ENCODE measurements around the gene SPATA32.

SPATA32 gene

DNA sequence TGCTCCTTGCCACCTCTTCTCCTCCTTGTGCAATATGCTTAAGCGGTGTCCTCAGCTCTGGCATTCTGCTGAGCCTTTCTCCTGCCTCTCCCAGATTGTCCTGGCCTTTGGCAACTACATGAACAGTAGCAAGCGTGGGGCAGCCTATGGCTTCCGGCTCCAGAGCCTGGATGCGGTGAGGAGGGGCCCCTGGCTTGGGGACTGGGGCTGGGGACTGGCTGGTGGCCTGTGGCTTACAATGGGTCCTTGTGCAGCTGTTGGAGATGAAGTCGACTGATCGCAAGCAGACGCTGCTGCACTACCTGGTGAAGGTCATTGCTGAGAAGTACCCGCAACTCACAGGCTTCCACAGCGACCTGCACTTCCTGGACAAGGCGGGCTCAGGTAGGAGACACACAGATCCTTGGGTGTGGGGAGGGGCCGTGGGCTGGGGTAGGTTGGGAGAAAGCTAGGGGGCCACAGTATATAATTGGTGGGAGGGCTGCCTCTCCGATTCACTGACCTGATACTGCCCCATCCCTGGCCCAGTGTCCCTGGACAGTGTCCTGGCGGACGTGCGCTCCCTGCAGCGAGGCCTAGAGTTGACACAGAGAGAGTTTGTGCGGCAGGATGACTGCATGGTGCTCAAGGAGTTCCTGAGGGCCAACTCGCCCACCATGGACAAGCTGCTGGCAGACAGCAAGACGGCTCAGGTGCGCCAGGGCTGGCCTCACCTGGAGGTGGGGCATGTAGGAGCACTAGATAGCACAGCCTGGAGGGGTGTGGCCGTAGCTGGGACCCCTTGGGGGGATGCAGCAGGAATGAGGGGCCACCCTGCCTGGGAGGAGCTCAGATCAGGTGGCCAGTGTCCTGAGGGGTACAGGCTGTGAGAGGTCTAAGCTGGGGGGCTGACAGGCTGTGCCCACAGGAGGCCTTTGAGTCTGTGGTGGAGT, 16.9 kb downstream of the SPATA32 start:
- no peak for DNase-seq

DNA sequence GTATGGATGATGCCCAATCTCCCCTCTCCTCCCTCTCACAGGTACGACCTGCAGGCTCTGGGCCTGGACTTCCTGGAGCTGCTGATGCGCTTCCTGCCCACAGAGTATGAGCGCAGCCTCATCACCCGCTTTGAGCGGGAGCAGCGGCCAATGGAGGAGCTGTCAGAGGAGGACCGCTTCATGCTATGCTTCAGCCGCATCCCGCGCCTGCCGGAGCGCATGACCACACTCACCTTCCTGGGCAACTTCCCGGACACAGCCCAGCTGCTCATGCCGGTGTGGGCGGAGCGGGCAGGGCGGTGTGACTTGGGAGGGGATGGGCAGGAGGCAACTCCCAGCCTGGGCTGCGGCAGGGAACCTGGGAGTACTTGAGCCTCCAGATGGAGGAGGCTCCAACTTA, 18.1 kb downstream of the SPATA32 start:
- DNase-seq: no peak

DNA sequence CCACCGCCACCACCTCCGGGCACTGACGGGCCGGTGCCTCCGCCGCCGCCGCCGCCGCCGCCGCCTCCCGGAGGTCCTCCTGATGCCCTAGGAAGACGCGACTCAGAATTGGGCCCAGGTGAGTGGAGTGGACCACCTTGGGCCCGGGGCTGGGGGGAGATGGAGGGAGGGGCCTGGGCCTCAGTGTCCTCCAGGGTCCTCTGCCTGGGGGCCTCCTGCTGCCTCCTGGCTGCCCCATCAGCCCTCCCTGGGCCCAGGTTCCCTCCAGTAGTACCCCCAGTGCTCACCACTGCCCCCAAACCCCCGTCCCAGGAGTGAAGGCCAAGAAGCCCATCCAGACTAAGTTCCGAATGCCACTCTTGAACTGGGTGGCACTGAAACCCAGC, 19.9 kb downstream of the SPATA32 start:
- no peak for DNase-seq

DNA sequence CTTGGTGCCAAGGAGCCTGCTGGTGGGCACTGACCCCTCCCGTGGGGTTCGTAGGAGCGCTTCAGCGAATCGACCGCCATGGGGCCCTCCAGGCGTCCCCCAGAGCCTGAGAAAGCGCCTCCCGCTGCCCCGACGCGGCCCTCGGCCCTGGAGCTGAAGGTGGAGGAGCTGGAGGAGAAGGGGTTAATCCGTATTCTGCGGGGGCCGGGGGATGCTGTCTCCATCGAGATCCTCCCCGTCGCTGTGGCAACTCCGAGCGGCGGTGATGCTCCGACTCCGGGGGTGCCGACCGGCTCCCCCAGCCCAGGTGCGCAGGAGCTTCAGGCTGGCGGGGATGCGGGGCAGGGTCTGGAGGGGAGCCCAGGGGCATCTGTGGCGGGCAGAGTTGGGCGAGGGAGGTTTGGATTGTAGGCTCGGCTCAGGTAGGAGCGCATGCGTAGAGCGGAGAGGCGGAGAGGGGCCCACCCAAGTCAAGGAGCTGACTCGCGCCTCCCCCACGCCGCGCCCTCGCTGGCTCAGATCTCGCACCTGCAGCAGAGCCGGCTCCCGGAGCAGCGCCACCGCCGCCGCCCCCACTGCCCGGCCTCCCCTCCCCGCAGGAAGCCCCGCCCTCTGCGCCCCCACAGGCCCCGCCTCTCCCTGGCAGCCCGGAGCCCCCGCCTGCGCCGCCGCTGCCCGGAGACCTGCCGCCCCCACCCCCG, 20.4 kb downstream of the SPATA32 start:
- DNase-seq: no peak

DNA sequence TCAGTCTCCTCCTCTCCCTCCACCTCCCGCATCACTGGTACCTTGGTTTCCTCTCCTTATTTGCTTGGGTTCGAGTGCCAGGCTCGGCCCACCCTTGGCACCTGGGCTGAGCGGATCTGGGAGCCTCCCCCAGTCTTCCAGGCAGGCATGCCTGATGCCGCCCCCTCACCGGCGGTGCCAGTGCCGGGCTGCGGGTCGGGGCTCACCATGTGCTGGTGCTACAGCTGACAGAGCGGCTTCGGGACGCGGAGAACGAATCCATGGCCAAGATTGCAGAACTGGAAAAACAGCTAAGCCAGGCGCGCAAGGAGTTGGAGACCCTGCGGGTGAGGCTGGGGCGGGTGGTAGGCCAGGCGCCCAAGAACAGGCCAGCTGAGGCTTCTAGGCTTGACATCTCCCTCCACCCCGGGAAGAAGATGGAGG, 21.0 kb downstream of the SPATA32 start:
- no peak for DNase-seq

DNA sequence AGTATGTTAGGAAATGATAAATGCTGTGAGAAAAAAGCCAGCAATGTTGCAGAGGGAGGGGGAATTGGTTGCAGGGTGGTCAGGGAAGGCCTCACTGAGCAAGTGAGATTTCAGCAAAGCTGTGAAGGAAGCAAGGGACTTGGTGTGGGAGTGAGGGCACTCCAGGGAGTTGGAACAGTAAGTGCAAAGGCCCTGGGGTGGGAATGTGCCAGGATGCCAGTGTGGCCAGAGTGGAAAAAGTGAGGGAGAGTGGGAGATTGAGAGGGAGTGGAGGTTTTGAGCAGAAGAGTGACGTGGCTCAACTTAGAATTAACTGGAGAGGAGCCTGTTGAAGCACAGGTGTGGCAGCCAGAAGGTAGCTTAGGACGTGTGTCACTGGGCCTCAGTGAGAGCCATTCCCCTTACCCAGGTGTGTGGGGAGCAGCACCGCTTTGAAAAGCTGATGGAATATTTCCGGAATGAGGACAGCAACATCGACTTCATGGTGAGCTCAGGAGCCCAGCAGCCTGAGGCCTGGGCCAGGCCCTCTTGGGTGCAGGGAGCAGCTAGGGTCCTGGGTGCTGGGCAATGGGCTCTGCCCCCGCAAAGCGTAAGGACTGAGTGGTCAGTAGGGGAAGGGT, 23.6 kb downstream of the SPATA32 start:
- DNase-seq: no peak

DNA sequence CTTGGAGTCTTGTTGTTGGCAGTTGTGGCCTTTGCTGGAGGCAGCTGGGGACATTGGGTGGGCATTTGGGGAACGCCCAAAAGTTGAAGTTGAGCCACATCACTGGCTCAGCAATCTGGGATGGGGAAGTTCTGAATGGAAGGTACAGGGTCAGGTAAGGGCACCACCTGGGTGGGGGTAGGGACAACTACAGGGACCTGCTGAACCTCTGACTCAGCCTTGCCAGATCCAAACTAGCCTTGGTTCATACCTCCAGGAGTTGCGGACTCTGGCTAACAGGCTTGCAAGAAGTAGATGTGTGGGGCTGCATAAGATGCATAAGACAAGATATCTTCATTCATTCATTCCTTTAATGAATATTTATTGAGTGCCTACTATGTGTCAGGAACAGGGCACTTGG, 24.2 kb downstream of the SPATA32 start:
- DNase-seq: no peak

DNA sequence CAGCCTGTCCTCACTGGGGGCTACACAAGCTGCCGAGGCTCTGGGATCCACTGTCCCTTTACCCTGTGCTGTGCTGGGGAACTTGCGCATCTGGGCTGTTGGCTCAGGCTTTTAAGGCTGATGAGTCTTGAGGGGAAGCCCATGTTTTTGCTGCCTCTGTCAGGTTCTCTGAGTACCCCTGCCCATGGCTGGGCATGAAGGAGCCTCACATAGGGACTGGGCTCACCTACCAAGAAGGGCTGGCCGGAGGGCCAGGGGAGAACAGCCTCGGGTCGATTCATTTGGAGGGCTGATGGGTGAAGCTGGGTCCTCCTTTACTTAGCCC, 25.6 kb downstream of the SPATA32 start:
- DNase-seq: no peak

DNA sequence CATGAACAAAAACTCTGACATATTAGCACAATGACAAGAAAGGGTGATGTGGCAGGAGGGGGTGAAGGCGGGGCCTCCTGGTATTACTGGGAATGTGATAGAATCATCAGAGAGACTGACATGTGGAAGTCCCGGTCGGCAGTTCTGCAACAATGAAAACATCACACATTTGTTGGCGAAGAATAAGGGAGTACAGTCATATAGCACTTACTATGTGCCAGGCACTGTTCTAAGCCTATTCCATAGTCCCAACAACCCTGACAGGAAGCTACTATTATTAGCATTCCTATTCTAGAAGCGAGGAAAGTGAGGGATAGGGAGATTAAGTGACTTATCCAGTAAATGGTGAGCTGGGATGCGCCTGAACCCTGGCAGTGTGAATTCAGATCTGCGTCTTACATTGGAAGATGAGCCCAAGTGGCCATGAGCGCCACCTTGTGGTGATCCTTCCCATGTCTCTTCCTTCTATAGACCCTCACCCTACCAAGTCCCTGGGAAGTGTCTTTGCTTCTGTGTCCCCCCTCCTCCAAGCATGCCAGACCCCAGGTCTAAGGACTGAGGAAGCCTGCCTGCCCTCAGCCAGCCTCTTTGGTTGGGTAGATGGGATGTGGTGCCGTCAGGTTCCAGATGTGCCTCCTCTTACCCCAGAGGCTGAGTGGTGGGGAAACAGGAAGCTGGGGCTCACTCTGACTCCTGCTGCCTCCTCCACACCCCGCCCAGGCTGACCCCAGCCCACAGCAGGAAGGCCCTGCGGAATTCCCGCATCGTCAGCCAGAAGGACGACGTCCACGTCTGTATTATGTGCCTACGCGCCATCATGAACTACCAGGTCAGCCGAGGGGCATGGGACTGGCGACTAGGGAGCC, 26.2 kb downstream of the SPATA32 start:
- DNase-seq: peak; percentile 56

DNA sequence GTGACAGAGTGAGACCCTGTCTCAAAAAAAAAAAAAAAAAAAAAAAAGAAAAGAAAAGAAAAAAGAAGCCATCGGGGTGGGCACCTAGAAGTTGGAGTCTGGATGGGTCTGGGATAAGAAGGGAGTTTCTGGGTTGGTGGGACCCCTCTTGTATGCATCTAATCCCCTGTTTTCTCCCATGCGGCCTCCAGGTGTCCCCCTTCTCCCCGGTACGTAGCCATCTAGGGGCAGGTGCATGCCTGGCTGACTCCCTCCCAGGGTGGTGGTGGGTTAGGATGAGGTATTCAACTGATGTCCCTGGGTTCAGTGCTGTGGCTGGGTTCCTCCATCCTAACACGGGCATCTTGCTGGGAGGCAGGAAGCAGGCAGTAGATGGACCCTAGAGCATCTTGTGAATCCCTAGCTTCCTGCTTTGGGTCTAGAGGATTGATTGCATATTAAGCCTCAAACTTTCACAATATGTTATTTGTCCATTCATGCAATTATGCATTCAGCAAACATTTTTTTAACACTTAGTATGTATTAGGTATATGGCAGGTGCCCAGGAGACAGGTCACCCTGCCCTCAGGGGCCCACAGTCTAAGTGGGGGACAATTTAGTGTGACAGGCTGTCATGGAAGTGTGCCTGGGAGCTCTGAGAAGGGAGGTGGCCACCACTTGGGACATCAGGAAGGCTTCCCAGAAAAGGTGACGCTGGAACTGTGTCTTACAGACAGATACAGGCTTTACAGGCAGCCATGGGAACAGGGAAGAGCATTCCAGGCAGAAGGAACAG, 27.1 kb downstream of the SPATA32 start:
- no peak for DNase-seq

DNA sequence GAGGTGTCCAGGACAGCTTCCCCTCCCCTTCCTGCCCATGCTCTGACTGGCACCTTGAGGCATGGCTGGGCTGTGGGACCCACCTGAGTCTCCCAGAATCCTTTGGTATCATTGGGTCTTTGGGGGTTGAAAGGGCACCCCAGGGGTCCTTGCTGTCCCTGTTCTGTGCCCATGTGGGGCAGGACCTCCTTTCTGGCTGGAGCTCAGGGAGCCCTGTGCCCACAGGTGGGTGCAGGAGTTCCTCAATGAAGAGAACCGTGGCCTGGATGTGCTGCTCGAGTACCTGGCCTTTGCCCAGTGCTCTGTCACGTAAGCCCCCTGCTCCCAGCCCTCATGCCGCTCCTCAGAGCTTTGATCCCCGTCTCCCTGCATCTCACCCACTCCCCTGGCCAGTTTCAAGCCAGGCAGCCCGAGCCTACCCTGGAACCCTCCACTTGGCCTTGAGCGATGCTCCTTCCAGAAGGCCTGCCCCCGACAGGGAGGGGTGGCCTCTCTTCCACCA, 28.4 kb downstream of the SPATA32 start:
- no peak for DNase-seq

DNA sequence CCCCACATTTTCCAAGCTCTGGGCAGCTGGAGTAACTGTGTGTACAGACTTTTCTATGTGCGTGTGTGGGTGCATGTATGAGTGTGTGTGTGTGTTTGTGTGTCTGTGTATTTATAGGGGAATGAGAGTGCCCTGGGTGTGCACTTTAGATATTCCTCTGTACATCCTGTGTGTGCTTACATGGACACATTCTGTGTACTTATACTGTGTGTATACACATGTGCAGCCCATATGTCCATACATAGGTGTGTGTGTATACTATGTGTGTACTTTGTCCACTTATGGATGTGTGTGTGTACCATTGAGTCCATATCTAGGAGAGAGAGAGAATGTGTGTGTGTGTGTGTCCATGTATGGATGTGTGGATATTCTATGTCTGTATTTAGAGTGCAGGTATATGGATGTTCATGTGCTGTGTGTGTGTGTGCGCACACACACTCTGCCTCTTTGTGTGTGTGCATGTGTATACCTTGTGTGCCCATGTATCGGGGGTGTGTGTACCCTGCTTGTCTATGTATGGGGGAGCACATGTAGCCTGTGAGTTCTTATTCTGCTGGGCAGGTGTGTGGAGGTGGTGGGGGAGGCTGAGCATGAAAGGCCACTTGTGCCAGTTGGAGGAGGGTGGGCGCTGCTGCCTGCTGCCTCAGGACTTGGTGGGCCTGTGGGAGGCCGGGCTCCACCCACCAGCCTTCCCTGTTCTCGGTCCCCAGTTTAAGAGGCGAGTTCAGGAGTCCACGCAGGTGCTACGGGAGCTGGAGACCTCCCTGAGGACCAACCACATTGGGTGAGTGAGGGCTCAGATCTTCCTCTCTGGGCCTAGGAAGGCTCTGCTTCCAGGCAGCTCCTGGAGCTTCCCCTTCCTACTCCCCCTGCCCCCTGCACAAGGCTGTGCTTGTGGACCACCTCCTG, 29.1 kb downstream of the SPATA32 start:
- DNase-seq: no peak

DNA sequence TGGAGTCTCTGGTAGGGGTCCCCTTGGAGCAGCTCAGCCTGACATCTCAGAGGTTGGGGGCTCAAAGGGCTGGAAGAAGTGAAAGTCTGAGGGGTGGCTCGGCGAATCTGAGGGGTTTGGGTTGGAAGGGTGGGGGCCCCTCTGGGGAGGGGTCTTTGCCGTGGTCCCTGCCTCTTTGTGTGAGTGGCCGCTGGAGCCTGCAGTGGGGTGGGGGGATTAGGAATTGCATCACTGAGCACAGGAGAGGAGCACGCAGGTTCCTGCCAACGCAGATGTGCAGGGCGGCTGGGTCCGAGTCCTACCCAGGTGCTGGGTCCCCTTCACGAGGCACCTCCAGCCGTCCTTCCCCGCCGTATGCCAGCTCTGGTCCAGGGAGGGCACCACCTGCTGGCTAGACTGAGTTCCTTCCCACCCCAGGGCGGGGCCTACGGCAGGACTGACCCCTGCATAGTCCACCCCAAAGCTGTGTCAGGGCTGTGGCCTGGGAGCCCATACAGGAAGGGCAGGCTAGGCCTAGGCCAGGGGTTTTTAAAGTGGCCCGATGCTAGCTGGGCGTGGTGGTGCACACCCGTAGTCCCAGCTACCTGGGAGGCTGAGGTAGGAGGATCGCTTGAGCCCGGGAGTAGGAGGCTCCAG, 30.3 kb downstream of the SPATA32 start:
- no peak for DNase-seq

DNA sequence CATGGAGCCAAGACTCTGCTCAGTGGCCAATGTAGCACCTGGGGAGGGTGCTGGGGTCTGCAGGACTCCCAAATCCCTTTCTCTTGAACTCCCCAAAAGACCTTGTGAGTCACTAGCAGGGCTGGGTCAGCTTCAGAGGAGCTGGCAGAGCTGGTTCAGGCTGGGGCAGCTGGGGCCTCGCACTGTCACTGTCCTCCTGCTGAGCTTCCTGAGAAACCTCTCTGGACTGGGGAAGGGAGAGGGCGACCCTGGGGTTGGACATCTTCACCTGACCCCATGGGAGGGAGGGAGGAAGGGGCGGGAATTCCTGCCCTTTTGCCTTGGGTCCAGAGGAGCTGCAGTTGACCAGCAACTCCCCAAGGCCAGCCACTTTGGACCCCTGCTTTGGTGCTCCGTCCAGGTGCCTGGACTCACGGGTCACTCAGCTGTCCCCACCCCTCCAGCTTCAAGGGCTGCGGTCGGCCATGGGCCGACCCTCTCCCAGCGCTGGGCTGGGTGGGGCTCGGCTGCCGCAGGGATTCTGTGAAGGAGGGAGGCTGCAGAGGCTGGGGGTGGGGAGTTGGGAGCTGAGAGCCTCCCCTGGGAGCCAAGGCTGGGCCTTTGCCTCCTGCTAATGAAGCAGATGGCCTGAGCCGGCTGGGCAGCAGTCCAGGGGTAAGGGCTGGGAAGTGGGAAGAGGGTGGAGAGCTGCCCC, 31.0 kb downstream of the SPATA32 start:
- peak; percentile 44 for DNase-seq

DNA sequence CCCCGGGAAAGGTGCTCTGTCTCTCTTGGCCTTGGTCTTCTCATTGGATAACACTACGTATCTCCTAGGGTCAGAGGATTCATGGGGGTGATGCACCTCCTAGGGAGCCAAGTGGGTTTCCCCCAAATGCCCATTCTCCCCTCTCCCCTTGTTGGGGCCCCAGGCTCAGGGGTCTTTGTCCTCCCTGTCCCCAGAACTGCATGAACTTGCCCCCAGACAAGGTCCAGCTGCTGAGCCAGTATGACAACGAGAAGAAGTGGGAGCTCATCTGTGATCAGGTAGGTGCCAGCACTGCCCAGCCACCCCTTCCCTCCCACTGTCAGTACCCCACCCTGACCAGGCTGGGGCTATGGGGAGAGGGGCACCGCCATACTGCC, 31.5 kb downstream of the SPATA32 start:
- no peak for DNase-seq

DNA sequence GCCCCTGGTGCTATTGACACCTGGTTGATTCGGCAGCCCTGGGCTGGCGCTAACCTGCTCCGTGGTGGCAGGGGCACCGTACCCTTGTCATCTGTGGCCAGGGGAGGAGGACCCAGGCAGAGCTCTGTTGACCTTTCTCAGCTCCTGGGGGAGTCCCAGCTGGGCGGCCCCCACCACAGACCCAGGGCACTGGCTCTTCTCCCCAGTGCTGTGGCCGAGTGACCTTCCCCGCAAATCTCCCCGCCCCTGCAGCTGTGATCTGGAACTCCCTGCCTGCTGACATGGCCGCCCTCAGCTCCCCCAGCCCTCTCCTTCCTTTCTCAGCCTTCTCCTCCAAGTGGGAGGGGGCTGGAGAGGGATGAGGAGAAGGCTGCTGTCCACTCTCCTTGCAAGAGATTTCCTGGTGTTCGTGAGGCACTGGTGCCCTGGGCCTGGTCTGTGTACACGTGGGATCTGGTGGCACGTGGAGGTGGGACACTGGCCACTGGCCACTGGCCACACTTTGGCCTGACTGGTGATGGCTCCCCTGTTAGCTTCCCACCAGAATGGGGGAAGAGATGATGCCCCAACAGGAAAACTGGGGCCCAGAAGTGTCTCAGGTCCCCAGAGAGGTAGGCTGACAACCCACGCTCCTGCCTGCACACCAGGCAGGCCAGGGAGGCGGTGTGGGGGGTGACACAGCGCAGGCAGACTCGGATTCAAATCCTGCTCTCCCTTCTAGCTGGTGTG, 32.0 kb downstream of the SPATA32 start:
- DNase-seq: no peak

DNA sequence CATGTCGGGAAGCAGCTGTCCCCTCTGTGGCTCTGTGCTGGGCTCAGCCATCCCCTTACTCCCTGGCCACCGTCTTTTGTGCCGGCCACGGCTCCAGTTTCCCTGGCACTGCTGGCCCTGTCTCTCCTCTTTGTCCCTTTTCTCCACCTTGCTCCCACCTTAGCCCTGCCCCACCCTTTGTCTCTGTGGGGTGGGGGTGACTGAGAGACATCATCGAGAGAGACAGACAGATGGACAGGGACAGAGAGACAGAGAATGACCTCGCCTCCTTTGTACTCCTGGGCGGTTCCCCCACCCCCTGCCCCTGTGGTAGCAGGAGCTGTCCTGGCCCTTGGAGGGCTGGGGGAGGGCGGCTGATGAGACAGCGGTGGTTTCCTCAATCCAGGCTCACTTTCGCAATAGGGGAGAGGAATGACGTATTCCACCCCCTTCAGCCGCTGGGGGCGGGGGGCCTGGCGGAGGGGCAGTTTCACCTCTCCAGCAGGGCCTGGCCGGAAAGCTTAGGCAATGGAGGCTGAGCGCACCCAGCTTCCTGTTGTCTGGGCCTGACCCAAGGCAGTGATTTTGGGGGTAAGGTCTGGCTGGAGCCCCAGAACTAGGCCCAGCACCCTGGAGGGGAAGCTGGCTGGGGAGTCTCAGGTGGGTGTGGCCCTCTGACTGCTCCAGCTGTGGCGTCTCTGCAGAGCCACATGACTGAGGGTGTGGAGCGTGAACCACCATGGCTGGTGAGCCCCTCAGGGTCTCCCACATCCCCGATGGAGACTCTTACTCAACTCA, 32.9 kb downstream of the SPATA32 start:
- peak; percentile 92 for DNase-seq
